HT-29 (cell line): ENCODE results near the gene ZNF830. TPM values are rescaled to one million over a fixed set of nuclear protein-coding genes. Genes with fewer than 3 reads are reported as not detected.
A peak's percentile ranks its signal among the peaks of the same experiment; 100 is the strongest.
"Not testable (repeated sequence)": the region's sequence is repeated elsewhere in the genome, so short reads cannot be mapped to it uniquely, and the experiment has no call there.

Experiments
- DNase-seq: peaks from one replicate; pipeline ENCODE4 v3.0.0-alpha.2; 2015; ENCODE audit warnings: low spot score
- total RNA-seq: library from RNA; depleted of rRNA; stranded (reverse); fragments of >200 nt; shearing (Covaris generic); gene quantifications from 2 replicates; pipeline ENCODE4 v1.2.3, GENCODE V29; 2014; rRNA removed

The ZNF830 gene
- total RNA-seq: 12.7 and 17.1 TPM in 2 replicates

DNA sequence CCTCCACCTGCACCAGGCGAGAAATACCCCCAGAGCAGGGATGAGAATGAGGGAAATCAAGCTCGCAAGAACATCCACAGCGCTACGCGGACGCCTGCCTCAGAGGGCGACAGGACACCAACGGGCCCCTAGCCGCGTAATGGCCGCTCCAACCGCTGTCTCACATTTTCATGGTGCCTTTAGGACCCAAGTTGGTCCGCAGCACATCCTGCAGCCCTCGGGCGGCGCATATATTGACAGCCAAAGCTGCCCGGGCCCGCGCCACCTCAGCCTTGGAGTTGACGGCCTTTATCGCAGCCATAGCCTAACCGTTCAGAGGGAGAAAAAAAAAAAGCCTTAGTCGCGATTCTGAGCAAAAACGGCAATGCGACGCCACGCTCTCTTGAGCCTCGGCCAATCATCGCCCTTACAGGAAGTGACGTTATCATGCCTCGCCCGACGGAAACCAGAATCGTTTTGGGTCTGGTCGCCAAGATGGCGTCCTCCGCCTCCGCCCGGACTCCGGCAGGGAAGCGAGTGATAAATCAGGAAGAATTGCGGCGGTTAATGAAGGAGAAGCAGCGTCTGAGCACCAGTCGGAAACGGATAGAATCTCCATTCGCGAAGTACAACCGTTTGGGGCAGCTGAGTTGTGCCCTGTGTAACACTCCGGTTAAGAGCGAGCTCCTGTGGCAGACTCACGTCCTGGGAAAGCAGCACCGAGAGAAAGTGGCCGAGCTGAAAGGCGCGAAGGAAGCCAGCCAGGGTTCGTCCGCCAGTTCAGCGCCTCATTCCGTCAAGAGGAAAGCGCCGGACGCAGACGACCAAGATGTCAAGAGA, at the start of gene ZNF830, which contains the start of gene CCT6B:
TSS of gene ZNF830 (plus strand) at position 448 of the 819 bp plus-strand sequence. CDS start at position 475, 27 bp downstream.
TSS of gene CCT6B (minus strand) at position 368 of the 819 bp plus-strand sequence. CDS start at position 301, 67 bp downstream.
- peak; percentile 99 for DNase-seq

DNA sequence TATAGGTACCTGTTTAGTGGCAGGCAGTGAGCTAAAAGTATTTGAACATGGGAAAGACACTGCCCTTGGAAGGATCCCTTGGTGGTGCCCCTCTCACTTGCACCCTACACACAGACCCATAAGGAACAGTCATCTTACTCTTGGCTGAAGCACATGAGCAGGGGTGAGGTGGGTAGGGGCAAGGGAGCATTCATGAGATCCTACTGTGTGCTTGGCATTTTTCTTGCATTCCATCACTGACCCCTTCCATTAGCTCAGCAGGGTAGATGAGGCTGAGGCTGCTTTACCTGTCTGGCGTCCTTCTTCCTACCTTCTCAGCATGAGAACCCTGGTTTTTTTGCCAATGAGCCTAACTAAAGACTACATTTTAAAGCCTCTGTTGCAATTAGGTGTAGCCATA, 48.3 kb upstream of the ZNF830 start:
- no peak for DNase-seq

GRCh38 chr17:34916120-34916519, 45.2 kb upstream of the ZNF830 start:
- no peak for DNase-seq

DNA sequence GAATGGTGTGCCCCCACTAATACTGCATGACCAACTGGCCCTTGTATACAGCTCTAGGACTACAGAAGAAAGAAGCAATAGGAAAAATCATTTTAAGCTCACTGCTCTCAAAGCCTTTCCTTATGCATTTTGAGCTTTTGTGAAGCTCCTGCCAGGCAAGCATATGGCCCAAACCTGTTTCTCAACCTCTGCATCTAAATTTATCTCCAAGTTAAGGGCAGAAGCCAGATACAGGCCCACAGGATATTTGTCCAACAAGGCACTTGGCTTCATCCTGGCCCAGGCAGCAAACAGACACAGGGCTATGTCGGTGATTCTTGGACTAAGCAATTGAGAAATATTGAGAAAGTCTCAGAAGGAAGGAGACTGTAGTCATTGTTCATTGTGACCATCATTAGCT, 44.0 kb upstream of the ZNF830 start:
- no peak for DNase-seq

DNA sequence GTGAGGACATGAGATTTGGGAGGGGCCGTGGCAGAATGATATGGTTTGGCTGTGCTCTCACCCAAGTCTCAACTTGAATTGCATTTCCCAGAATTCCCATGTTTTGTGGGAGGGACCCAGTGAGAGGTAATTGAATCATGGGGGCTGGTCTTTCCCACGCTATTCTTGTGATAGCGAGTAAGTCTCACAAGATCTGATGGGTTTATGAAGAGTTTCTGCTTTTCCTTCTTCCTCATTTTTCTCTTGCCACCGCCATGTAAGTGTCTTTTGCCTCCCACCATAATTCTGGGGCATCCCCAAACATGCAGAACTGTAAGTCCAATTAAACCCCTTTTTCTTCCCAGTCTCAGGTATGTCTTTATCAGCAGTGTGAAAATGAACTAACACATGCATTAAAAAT, 40.7 kb upstream of the ZNF830 start:
- DNase-seq: no peak

DNA sequence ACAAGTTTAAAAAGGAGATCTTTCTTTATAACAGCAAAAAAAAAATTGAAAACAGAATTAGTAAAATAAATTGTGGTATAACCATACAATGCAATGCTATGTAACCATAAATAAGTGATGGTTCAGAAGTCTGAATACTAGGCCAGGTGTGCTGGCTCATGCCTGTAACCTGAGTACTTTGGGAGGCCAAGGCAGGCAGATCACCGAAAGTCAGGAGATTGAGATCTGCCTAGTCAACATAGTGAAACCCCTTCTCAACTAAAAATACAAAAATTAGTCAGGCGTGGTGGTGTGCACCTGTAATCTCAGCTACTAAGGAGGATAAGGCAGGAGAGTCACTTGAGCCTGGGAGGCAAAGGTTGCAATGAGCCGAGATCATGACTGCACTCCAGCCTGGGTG, 34.7 kb upstream of the ZNF830 start:
- DNase-seq: no peak

GRCh38 chr17:34930283-34930682, 31.1 kb upstream of the ZNF830 start:
- DNase-seq: no peak

DNA sequence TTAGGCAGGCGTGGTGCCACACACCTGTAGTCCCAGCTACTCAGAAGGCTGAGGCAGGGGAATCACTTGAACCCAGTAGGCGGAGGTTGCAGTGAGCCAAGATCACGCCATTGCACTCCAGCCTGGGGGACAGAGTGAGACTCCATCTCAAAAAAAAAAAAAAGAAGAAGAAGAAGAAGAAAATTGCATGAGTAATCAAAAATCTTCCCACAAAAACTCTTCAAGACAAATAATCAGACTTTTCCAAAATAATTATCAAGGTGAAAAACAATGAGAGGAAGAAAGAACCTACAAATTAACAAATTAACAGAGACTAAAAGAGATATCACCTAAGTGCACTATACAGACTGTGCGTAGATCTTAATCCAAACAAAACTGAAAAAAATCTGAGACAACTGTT, 10.6 kb upstream of the ZNF830 start:
- DNase-seq: not testable (repeated sequence)

DNA sequence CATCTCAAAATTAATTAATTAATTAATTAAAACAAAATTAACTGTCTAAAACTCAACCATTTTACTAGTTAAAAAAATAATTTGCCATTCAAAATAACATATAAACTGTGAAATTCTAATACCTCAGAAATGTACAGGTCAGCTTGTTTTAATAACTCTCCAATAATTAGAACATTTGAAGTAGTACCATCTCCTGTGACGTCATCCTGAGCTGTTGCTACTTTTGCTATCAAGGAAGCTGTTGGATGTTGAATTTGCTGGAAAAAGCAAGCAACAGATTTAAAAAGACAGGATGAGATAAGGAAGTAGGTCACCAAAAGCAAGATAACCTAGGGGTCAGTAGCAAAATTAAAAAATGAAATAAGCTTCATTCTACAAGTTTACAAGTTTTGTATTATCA, 2.9 kb upstream of the ZNF830 start:
- no peak for DNase-seq

DNA sequence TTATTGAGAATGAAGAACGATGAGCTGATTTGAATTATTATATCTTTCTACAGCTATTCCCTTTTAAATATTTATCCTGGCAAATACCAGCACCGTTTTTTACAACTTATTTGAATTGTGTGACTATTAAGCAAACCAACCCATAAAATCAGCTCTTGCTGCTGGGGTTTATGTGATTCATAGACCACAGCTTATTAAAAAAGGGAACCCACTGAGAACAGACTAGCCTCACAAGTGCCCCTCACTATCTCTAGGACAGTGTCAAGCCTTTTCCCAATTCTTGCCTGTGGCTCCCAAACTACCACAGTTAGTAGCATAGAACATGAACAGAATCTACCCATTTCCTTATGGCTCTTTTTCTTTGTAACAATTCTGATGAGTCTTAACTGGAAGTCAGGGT, 12.8 kb downstream of the ZNF830 start:
- no peak for DNase-seq

DNA sequence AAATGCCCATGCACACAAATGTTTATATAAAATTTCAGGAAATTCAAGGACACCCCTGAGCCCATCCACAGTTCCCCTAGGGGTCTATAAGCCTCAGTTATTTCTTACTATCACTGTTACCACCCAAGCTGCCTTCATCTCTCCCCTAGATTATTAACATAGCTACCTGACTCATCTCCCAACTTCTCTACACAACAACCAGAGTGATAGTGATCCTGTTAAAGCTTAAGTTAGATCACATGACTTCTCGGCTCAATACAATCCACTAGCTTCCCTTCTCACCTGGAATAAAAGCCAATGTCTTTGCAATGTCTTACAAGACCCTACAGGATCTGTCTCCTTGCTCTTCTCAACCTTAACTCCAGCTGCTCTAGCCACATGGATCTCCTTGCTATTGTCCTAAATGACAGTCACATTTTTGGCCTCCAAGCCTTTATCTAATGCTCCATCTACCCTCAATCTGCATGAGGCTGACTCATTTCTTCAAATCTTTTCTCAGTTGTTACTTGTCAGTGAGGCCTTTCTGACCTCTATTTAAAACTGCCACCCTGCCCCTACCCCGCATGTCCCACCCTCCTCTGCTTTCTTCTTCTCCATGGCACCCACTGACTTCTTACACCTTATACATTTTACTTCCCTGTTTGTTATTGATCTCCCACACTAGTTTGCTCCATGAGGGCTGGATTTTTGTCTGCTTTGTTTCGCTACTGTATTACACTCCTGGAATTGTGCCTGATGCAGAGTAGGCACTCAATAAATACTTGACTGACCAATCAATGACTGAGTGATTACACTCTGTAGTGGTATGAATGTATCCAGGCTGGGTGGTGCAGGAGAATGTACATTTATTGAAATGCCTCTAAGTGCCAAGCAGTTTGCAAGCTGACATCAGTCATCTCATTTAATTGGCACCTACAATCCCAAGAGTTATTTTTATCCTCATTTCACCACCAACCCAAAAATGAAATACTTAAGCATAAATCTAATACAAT, 13.8 kb downstream of the ZNF830 start:
- DNase-seq: no peak

GRCh38 chr17:34979153-34979552, 17.8 kb downstream of the ZNF830 start:
- DNase-seq: no peak

GRCh38 chr17:34979650-34980352, 18.5 kb downstream of the ZNF830 start:
- peak; percentile 48 for DNase-seq

- DNase-seq: peak; percentile 99
Observed at GRCh38 chr17:34980353-34980680, 19.0 kb downstream of the ZNF830 start, which contains the start of gene LIG3. TSS of gene LIG3 (plus strand) at chr17:34980512. CDS start at chr17:34983006, 2,494 bp downstream.

DNA sequence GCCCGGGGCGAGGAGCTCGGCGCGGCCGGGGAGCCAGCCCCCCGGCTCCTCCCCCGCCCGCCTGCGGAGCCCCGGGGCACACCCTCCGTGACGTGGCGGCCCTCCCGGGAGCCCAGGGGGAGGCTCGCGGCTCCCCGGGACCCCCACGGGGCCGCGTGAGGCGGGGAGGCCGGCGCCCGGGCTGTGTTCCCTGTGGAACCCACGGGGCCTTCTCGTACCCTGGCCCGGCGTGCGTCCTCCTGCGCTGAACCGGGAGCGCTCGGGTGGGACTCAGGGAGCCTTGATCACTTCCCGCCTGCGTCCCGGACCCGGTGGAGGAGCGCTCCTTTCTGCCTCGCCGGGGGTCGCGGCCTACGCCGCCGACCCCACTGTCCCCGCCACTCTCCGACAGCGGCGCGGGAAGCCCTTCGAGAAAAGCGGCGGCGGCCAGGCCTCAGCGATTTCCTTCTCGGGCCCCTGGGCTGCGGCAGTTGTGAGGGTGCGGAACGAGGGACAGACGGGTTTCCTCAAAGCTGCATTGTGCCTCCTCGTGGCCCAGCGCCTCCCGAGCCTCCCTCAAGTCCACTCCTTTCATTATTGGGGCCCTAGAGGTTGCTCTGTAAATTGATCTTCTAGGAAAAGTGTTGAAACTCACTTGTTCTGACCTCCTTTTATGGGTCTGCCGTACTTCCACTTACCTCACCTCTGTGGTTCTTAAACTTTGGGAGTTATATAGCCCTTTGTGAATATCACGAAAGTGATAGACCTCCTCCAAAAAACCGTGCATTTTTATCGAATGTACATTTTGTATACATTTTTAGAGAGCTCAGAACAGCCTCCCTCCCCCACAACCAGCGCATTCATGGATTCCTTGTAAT, 19.6 kb downstream of the ZNF830 start:
- peak; percentile 91 for DNase-seq

DNA sequence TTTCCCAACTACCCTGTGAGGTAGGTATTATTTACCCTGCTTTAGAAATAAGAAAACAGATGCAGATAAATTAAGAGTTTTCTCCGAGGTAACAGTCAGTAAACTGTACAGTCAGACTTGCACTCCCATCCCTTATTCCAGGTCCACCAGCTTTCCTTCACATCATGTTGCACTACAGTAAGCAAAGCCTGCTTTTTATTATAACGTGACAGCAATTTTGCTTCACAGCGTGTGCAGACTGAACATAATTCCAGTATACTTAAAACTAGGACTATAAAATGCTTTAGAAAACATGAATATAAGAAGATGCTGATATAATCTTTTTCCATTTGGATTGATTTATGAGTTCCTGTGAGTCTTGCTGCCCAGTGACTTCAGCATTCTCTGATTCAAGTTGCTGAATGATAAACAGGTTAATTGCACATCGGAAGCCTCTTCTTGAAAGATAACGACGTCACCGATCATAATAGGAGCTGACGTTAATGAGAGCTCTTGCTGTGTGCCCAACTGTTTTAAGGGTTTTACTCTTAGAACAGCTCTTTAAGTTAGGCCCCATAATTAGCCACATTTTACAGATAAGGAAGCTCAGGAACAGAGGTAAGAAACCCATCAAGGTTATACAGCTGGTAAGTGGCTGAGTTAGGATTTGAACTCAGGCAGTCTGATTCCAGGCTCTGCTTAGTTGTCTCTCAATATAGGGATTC, 20.4 kb downstream of the ZNF830 start:
- DNase-seq: peak; percentile 52

GRCh38 chr17:34987232-34987631, 25.9 kb downstream of the ZNF830 start:
- no peak for DNase-seq

DNA sequence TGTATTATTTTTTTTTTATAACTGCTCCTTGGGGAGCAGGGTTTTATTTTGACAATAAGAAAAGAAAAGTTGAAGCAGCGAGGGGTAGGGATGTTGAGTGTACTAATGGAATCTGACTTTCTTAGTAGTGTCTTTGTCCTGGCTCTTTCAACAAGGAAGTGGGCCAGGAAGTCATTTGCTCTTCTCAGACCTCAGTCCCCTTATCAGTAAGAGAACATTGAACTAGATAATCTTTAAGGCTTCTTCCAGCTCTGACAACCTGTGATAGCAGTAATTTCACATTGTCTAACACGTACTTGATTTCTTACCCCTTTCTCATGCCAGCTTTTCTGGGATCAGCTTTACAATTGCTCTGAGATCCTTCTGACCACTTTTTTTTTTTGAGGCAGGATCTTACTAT, 27.3 kb downstream of the ZNF830 start:
- no peak for DNase-seq

- no peak for DNase-seq
Observed at GRCh38 chr17:34989473-34989872, 28.1 kb downstream of the ZNF830 start.

DNA sequence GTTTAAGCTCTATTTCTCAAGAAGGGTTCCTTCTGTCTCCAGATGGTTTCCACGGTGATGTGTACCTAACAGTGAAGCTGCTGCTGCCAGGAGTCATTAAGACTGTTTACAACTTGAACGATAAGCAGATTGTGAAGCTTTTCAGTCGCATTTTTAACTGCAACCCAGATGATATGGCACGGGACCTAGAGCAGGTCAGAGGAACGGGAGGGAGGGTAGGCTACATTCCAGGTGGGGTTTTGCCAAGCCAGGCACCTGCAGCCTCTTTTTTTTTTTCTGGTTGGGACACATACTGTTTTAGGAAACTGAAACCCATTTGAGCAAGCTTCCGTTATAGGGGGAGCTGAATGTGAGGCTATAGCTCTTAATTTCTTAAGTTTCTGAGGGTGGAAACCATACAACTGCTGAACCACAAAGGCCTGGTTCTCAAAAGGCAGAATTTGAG, 29.6 kb downstream of the ZNF830 start:
- peak; percentile 53 for DNase-seq
